Neural progenitor cell (in vitro differentiated cells): ENCODE data around the gene GPATCH4. TPM values are rescaled to one million over a fixed set of nuclear protein-coding genes. Genes with fewer than 3 reads are reported as not detected.

Experiments used
- DNase-seq: peaks from one replicate; pipeline ENCODE4 v3.0.0-alpha.2; 2016; ENCODE audit warnings: low spot score
- H2AFZ ChIP-seq: fragments of 200-600 bp; sonication (generic); replicated peaks from 2 replicates; pipeline ENCODE4 v1.6.1; 2016; ENCODE audit warnings: antibody characterized with exemption
- H3F3A ChIP-seq: fragments of 200-600 bp; sonication (generic); 2 replicates; pipeline ENCODE4 v1.6.1; 2016; ENCODE audit warnings: antibody characterized with exemption, low read depth
- H3K27ac ChIP-seq: fragments of 200-600 bp; sonication (generic); 2 replicates; pipeline ENCODE4 v1.5.1; 2016; ENCODE audit warnings: mild to moderate bottlenecking
- H3K27me3 ChIP-seq: fragments of 200-600 bp; sonication (generic); 2 replicates; pipeline ENCODE4 v1.6.1; 2016; ENCODE audit warnings: mild to moderate bottlenecking, moderate library complexity
- H3K36me3 ChIP-seq: fragments of 200-600 bp; sonication (generic); 2 replicates; pipeline ENCODE4 v1.5.1; 2016
- H3K4me1 ChIP-seq: fragments of 200-600 bp; sonication (generic); 2 replicates; pipeline ENCODE4 v1.6.1; 2016; ENCODE audit warnings: mixed run types
- H3K4me2 ChIP-seq: fragments of 200-600 bp; sonication (generic); 2 replicates; pipeline ENCODE4 v1.6.1; 2016
- H3K4me3 ChIP-seq: fragments of 200-600 bp; sonication (generic); 2 replicates; pipeline ENCODE4 v1.5.1; 2016
- H3K79me2 ChIP-seq: fragments of 200-600 bp; sonication (generic); 2 replicates; pipeline ENCODE4 v1.6.1; 2016; ENCODE audit warnings: low read depth
- H3K9ac ChIP-seq: fragments of 200-600 bp; sonication (generic); 2 replicates; pipeline ENCODE4 v1.6.1; 2016
- H3K9me3 ChIP-seq: fragments of 200-600 bp; sonication (generic); 2 replicates; pipeline ENCODE4 v1.5.1; 2016; ENCODE audit warnings: low read depth
- H4K20me1 ChIP-seq: fragments of 200-600 bp; sonication (generic); 2 replicates; pipeline ENCODE4 v1.6.1; 2016; ENCODE audit warnings: low read depth
- H3K27ac Mint-ChIP-seq: 3 replicates; pipeline ENCODE4 v1.8.0; 2021; ENCODE audit warnings: mixed read lengths
- H3K27me3 Mint-ChIP-seq: 2 replicates; pipeline ENCODE4 v1.8.0; 2022; ENCODE audit warnings: low read depth, mild to moderate bottlenecking, inconsistent platforms, moderate library complexity, mixed read lengths; ENCODE audit not compliant: insufficient read depth
- H3K36me3 Mint-ChIP-seq: 3 replicates; pipeline ENCODE4 v1.8.0; 2021; ENCODE audit warnings: mixed read lengths
- H3K4me1 Mint-ChIP-seq: 3 replicates; pipeline ENCODE4 v1.8.0; 2021; ENCODE audit warnings: mixed read lengths
- H3K4me3 Mint-ChIP-seq: 3 replicates; pipeline ENCODE4 v1.8.0; 2021; ENCODE audit warnings: mild to moderate bottlenecking, moderate library complexity, mixed read lengths
- H3K9me3 Mint-ChIP-seq: 3 replicates; pipeline ENCODE4 v1.8.0; 2020; ENCODE audit warnings: mixed read lengths
- EZH2 ChIP-seq: fragments of 200-600 bp; sonication (generic); IDR thresholded peaks from 2 replicates; pipeline ENCODE4 v1.6.1; 2017; ENCODE audit warnings: antibody characterized with exemption, mild to moderate bottlenecking, moderate library complexity
- EZH2phosphoT487 ChIP-seq: fragments of 200-600 bp; sonication (generic); IDR thresholded peaks from 2 replicates; pipeline ENCODE4 v1.6.1; 2017; ENCODE audit warnings: antibody characterized with exemption
- total RNA-seq: library from RNA; depleted of rRNA; stranded (reverse); fragments of >200 nt; gene quantifications from 2 replicates; pipeline ENCODE4 v1.2.3, GENCODE V29; 2015; ENCODE audit warnings: low replicate concordance
- TF ChIP-seq, protein P1 (sequence below): fragments of 200-600 bp; sonication (generic); IDR thresholded peaks from 2 replicates; pipeline ENCODE4 v1.5.1; 2017; ENCODE audit warnings: antibody characterized with exemption, mild to moderate bottlenecking

GPATCH4 gene
- total RNA-seq, 1 donor from 2014 or later, result 17.2 TPM

DNA sequence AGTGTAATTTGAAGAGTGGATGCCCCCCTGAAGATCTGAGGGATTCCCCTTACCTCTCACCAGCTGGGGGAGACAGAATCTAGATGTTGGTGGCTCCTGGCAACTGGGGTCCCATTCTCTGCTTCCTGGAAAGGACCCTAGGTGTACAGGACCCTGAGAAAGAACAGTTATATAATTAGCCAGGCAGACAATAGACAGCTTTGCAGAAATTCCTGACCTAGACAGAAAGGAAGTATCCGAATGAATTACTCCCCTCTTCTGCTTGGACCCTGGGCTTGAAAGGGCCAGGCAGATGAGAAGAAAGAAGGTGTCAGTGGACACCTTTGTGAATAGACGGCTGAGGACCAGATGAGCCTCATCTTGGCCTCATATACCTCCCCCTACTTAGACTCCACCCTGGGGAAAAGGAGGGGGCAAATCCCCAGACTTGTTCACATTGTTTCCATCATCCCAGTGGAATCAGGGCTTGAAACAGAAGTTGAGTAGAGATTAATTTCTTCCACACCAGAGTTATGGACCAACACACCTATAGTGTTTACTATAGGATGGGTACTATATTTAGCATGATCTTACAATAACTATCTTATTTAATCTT is 27.1 kb downstream of the GPATCH4 start:
- H3K9me3 Mint-ChIP-seq, result no peaks in the 10 kb centered on the region
- Histone ChIP-seq H3K4me3 (no peak overlapping the region), H3K4me1 (peaks cover 6% of the 10 kb centered on the region), H4K20me1 (no peaks in the 10 kb centered on the region), H3K27me3 (no peaks in the 10 kb centered on the region), H3K9ac (no peak overlapping the region), H3K27ac (no peak overlapping the region), H3F3A (no peaks in the 10 kb centered on the region), H2AFZ (no peak overlapping the region), H3K79me2 (peaks cover 26% of the 10 kb centered on the region), H3K4me2 (no peak overlapping the region), H3K36me3 (no peaks in the 10 kb centered on the region), H3K9me3 (no peaks in the 10 kb centered on the region)
- no peak overlapping the region for H3K27ac Mint-ChIP-seq
- H3K27me3 Mint-ChIP-seq, result peaks cover 3% of the 10 kb centered on the region
- peaks cover 27% of the 10 kb centered on the region for H3K4me1 Mint-ChIP-seq
- DNase-seq, result no peak
- H3K36me3 Mint-ChIP-seq, result peaks cover 5% of the 10 kb centered on the region
- TF ChIP-seq EZH2phosphoT487, result no peak
- TF ChIP-seq, protein P1, sequence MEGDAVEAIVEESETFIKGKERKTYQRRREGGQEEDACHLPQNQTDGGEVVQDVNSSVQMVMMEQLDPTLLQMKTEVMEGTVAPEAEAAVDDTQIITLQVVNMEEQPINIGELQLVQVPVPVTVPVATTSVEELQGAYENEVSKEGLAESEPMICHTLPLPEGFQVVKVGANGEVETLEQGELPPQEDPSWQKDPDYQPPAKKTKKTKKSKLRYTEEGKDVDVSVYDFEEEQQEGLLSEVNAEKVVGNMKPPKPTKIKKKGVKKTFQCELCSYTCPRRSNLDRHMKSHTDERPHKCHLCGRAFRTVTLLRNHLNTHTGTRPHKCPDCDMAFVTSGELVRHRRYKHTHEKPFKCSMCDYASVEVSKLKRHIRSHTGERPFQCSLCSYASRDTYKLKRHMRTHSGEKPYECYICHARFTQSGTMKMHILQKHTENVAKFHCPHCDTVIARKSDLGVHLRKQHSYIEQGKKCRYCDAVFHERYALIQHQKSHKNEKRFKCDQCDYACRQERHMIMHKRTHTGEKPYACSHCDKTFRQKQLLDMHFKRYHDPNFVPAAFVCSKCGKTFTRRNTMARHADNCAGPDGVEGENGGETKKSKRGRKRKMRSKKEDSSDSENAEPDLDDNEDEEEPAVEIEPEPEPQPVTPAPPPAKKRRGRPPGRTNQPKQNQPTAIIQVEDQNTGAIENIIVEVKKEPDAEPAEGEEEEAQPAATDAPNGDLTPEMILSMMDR, result no peak
- no peak for TF ChIP-seq EZH2
- peak overlapping the region; percentile 63 for H3K4me3 Mint-ChIP-seq

DNA sequence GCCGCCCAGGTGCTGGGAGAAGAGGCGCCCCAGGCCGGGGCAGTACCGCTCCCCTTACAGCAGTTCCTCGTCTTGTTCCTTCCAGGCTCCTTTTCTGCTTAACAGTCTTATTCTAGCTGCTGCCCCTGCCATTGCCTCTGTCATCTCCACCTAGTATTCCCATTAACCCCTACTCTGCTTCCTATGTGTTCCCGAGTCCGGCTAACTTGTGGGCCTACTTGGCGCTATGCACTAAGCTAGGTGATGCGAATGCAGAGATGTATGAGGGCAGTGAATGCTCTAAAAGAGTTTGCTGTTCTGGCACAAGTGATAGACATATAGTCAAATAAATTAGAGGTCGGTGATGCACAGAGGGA is 28.6 kb downstream of the GPATCH4 start:
- Mint-ChIP-seq H3K9me3 (no peaks in the 10 kb centered on the region), H3K27ac (no peak overlapping the region), H3K27me3 (peaks cover 3% of the 10 kb centered on the region), H3K4me3 (peak overlapping the region; percentile 96), H3K4me1 (peaks cover 21% of the 10 kb centered on the region), H3K36me3 (peaks cover 6% of the 10 kb centered on the region)
- peaks cover 26% of the 10 kb centered on the region for H3K79me2 ChIP-seq
- no peaks in the 10 kb centered on the region for H3K9me3 ChIP-seq
- peak overlapping the region; percentile 74 for H2AFZ ChIP-seq
- no peak for DNase-seq
- no peak overlapping the region for H3K27ac ChIP-seq
- peak overlapping the region; percentile 68 for H3K4me3 ChIP-seq
- H3K27me3 ChIP-seq, result no peaks in the 10 kb centered on the region
- H3K4me1 ChIP-seq, result peaks cover 6% of the 10 kb centered on the region
- no peaks in the 10 kb centered on the region for H3F3A ChIP-seq
- H3K4me2 ChIP-seq, result peak overlapping the region; percentile 84
- no peaks in the 10 kb centered on the region for H4K20me1 ChIP-seq
- TF ChIP-seq EZH2 (no peak), EZH2phosphoT487 (no peak)
- TF ChIP-seq, protein P1, result no peak
- H3K9ac ChIP-seq, result no peak overlapping the region
- H3K36me3 ChIP-seq, result no peaks in the 10 kb centered on the region

DNA sequence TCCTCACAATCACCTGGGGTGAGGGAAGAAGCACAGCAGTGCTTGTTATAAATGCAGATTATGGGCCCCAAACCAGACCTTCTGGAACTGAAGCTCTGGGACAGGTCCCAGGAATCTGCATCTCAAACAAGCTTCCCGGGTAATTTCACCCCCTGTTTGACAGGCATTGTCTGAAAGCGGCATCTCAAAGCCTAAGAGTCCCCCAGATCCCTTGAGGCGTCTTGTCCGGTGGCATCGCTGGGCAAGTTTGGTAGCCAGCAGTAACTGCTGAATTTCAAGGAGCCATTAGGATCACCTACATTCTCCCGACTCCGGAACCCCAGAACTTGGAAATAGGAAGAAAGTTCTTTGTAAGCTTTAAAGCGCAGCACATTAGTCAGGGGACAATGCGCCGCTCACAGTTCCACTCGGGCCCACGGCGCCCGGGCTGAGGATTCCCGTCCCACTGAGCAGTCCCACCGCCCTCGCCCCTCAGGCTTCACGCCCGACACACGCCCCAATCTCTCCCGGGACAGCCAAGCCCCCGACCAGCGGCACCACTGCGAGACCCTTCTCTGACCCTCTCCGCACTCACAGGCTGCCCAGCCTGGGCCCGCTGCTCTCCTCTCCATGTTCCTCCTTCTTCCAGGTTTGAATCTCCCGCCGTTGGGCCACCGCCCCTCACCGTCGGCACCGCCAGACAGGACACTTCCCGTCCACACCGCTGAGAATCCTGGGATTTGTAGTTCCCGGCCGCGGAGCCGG is 29.2 kb downstream of the GPATCH4 start, which contains the start of gene IQGAP3:
Gene IQGAP3 (minus strand): TSS at position 647 of the 744 bp plus-strand sequence. CDS start 36 bp downstream, at position 611.
- Mint-ChIP-seq H3K4me1 (peaks cover 19% of the 10 kb centered on the region), H3K36me3 (peaks cover 8% of the 10 kb centered on the region), H3K4me3 (peak within 1 kb of the TSS; percentile 96), H3K27ac (peak within 1 kb of the TSS; percentile 58), H3K27me3 (peaks cover 3% of the 10 kb centered on the region), H3K9me3 (no peaks in the 10 kb centered on the region)
- Histone ChIP-seq H3K27ac (no peak within 1 kb of the TSS), H3K4me3 (peak within 1 kb of the TSS; percentile 68), H2AFZ (peak within 1 kb of the TSS; percentile 74), H3K4me2 (peak within 1 kb of the TSS; percentile 84), H3F3A (no peaks in the 10 kb centered on the region), H3K4me1 (peaks cover 6% of the 10 kb centered on the region), H4K20me1 (no peaks in the 10 kb centered on the region), H3K27me3 (no peaks in the 10 kb centered on the region), H3K9me3 (no peaks in the 10 kb centered on the region), H3K9ac (peak within 1 kb of the TSS; percentile 52), H3K79me2 (peaks cover 26% of the 10 kb centered on the region), H3K36me3 (no peaks in the 10 kb centered on the region)
- TF ChIP-seq EZH2, result peak; percentile 38
- TF ChIP-seq EZH2phosphoT487, result no peak
- peak; percentile 95 for DNase-seq
